AG09309 (cell line): ENCODE data around the gene ATP2C1.

ENCODE experiments used
- DNase-seq: peaks from one replicate; pipeline ENCODE4 v3.0.0-alpha.2; 2010; ENCODE audit warnings: low read depth
- H3K4me3 ChIP-seq: 2 replicates; pipeline ENCODE4 v1.5.1; 2011; ENCODE audit warnings: mild to moderate bottlenecking, low read depth, low read length, moderate library complexity; ENCODE audit not compliant: control insufficient read depth
- TF ChIP-seq, protein P1 (sequence below): IDR thresholded peaks from 2 replicates; pipeline ENCODE4 v1.5.1; 2011; ENCODE audit warnings: mild to moderate bottlenecking, low read depth, low read length, inconsistent platforms; ENCODE audit not compliant: insufficient read depth, control insufficient read depth; ENCODE audit errors: missing control alignments

ATP2C1 gene

DNA sequence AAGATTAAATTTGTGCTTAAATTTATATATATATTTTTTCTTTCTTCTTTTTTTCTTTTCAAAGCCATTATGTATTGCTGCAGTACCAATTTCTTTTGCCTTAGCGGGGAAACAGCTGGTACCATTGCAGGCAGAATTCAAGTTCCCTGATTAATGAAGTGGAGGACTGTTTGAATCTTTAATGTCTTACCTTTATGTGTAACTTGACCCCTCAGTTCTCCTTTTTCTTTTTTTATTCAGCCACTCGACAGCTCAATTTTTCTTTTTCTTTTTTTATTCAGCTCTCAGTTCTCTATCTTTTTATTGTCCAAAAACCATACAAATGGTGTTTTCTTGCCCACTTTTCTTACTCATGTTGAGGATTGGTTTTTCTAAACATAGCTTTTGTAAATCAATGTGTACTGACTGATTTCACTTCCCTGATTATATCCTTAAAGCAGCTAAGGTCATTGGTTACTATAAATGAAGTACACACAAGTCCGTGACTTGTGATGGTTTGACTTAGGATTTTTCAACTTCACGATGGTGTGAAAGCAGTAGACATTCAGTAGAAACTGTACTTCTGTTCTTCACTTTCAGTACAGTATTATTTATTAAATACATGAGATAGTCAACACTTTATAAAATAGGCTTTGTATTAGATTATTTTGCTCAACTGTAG is 22.8 kb downstream of the ATP2C1 start:
- DNase-seq, result no peak
- TF ChIP-seq, protein P1, sequence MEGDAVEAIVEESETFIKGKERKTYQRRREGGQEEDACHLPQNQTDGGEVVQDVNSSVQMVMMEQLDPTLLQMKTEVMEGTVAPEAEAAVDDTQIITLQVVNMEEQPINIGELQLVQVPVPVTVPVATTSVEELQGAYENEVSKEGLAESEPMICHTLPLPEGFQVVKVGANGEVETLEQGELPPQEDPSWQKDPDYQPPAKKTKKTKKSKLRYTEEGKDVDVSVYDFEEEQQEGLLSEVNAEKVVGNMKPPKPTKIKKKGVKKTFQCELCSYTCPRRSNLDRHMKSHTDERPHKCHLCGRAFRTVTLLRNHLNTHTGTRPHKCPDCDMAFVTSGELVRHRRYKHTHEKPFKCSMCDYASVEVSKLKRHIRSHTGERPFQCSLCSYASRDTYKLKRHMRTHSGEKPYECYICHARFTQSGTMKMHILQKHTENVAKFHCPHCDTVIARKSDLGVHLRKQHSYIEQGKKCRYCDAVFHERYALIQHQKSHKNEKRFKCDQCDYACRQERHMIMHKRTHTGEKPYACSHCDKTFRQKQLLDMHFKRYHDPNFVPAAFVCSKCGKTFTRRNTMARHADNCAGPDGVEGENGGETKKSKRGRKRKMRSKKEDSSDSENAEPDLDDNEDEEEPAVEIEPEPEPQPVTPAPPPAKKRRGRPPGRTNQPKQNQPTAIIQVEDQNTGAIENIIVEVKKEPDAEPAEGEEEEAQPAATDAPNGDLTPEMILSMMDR, result no peak
- H3K4me3 ChIP-seq, result no peak overlapping the region

DNA sequence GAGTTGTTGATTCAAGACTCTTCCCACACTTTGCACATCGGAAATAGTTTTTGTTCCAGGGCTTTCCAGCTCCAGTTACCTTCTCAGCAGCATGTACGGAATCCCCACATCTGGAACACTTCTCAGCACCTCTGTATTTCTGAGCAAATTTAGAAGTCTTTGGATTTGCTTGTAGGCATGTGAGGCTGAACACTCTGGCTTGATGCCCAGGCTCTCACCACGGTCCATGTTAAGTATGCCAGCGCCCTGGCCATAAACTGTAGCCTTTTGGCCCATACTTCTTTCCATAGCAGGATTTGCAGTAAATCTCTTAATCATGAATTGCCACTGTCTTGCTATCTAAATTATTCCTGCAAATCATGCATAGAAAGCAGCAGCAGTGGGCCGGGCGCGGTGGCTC is 24.4 kb downstream of the ATP2C1 start:
- H3K4me3 ChIP-seq, result no peak overlapping the region
- TF ChIP-seq, protein P1, result no peak
- no peak for DNase-seq

DNA sequence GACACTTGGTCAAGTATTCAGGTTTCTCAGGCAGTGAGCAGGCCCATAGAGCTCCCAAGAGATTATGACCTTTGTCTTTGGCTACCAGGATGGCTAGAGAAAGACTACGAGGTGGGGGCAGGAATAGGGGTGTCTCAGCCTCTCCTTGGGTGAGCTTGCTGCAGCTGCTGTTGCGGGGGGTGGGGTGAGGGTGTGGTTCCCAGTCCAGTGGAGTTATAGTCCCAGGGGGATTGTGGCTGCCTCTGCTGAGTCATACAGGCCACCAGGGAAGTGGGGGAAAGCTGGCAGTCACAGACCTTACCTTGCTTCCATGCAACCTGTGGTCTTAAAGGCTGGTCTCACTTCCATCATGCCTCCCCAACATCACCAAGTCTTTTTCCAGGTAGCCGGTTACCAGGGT is 31.7 kb downstream of the ATP2C1 start:
- no peak overlapping the region for H3K4me3 ChIP-seq
- no peak for DNase-seq
- TF ChIP-seq, protein P1, result no peak

DNA sequence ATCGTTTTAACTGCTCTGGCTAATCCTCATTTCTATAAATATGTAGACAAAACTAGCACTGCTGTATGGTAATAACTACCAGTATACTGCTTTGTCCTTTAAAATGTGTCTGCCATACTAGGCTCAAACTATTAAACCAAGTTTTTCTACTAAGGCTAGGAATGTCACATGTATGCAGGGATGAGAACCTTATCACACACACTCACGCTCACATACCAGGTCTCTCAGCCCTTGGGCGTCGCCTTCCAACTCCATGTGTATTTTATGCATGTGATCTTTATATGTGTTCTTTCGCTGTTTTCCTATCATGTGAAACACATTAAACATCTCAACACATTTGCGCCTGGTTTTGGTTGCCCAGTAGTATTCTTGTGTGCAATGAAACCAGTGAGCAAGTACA is 32.6 kb downstream of the ATP2C1 start:
- DNase-seq, result no peak
- TF ChIP-seq, protein P1, result no peak
- H3K4me3 ChIP-seq, result no peak overlapping the region

DNA sequence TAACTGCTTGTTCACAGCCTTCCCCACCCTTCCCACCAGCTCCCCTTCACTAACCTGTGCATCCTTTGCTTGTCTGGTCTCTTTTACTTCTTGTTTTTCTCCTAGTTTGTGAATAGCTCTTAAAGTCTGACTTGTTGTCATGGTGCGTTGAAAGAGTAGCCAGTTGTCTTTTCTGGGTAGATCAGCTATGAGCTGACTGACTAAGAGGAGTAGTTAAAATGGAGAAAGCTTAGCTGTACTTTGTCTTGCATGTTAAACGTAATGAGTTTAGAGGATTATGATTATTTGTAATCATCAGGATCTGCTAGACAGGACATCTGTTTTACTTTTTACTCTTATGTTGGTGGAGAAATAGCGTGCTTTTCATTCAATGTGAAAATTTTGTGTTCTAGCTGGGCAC is 35.9 kb downstream of the ATP2C1 start:
- TF ChIP-seq, protein P1, result no peak
- no peak overlapping the region for H3K4me3 ChIP-seq
- no peak for DNase-seq

DNA sequence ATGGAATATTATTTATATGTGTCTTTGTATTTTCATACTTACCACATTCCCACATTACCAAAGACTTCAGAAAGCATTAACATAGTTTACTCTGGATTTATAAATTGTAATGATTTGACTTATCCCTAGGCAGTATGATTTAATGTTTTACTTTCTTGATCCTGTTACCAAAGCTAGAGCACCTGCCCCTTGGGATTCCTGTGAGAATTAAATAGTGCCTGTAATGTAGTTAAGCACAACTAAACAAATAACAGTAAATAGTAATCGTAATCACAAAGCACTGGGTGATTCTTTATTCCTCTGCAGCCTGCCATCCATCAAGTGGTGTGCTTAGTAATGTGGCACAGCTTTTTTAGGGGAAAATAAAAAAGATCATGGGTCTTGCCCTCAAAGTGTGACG is 39.1 kb downstream of the ATP2C1 start:
- DNase-seq, result no peak
- TF ChIP-seq, protein P1, result no peak
- H3K4me3 ChIP-seq, result no peak overlapping the region
